ENCODE data around the gene TMEM82.

Gene TMEM82

GRCh38 chr1:15727021-15727420, 15.3 kb upstream of the TMEM82 start:
- no peaks in the 10 kb centered on the region for H3K9me3 ChIP-seq (ENCODE audit: control insufficient read depth, insufficient read depth, low read length)
- no peaks in the 10 kb centered on the region for H3K36me3 ChIP-seq (ENCODE audit: insufficient read depth, low read length)

DNA sequence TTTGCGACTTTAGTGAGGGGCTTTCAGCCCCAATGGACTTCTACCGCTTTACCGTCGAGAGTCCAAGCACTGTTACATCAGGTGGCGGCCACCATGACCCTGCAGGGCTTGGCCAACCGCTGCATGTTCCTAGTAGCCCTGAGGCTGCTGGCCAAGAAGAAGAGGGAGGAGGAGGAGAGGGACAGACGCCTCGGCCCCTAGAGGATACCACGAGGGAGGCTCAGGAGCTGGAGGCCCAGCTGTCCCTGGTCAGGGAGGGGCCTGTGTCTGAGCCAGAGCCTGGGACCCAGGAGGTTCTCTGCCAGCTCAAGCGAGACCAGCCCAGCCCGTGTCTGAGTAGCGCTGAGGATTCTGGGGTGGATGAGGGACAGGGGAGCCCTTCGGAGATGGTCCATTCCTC, 14.9 kb upstream of the TMEM82 start:
- Histone ChIP-seq H3K36me3 (ENCODE audit: insufficient read depth, low read length) (no peaks in the 10 kb centered on the region), H3K9ac (ENCODE audit: low read depth, low read length) (no peak overlapping the region), H3K9me3 (ENCODE audit: control insufficient read depth, insufficient read depth, low read length) (no peaks in the 10 kb centered on the region), H3K4me1 (ENCODE audit: insufficient read depth, low read length) (no peaks in the 10 kb centered on the region)

More at GRCh38 chr1:15727021-15727420, 15.3 kb upstream of the TMEM82 start:
- Histone ChIP-seq H3K9ac (ENCODE audit: low read depth, low read length) (no peak overlapping the region), H3K4me1 (ENCODE audit: insufficient read depth, low read length) (no peaks in the 10 kb centered on the region)

DNA sequence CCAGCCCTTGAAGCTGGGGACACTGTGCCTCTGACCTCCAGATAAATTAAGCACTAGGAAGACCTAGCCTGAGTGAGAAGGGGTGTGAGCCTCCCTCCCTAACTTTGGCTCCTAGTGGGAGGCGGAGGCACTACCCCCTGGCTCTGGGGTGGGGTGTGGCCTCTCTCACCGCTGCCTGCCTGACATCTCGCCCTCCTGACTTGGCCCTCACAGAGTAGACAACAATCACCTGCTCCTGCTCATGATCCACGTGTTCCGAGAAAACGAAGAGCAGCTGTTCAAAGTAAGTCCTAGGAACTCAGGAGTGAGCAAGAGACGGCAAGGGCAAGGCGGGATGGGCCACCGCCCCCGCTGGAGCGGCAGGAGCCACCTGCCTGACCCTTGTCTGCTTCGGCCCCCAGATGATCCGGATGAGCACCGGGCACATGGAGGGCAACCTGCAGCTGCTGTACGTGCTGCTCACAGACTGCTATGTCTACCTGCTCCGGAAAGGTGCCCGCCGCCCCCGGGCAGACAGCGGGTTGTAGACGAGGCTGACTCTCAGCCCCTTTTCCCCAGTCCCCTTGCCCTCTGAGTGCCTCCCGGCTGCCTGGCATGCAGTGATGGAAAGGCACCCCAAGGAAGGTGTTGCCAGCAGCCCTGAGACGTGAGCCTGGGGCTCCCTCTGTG, 14.3 kb upstream of the TMEM82 start:
- H3K9me3 ChIP-seq (ENCODE audit: control insufficient read depth, insufficient read depth, low read length) = no peaks in the 10 kb centered on the region
- no peaks in the 10 kb centered on the region for H3K36me3 ChIP-seq (ENCODE audit: insufficient read depth, low read length)
- H3K4me1 ChIP-seq (ENCODE audit: insufficient read depth, low read length) = no peaks in the 10 kb centered on the region
- no peak overlapping the region for H3K9ac ChIP-seq (ENCODE audit: low read depth, low read length)

DNA sequence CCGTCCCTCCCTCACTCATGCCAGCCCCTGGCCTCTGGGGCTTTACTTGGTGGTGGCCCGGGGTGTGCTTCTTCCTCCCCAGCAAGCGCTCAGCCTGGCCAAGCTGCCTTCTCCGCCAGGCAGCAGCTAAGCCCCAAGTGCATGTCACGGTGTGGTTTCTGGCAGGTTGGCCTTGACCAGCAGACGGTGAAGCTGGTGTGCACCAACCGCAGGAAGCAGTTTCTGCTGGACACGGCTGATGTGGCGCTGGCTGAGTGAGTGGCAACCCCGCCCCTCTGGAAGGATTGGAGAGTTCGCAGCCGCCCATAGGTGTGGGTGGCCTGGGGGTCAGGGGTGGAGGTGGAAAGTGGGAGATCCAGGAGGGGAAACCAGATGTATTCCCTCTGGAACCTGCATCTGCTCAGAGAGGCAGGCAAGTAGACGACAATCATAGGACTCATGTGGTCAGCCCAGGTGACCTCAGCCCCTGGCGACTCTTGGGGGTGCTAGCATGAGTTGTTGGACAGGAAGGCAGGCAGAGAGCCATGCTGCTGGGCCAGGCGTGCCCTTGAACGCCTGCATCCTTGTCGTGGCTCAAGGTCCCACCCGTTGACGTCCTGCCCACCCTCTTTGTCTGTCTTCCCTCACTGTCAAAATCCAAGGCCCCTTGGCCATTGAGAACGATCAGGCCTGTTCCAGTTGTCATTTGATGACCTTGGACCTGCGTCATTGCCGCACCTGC, 13.2 kb upstream of the TMEM82 start:
- Histone ChIP-seq H3K9ac (ENCODE audit: low read depth, low read length) (no peak overlapping the region), H3K36me3 (ENCODE audit: insufficient read depth, low read length) (no peaks in the 10 kb centered on the region), H3K9me3 (ENCODE audit: control insufficient read depth, insufficient read depth, low read length) (no peaks in the 10 kb centered on the region), H3K4me1 (ENCODE audit: insufficient read depth, low read length) (no peaks in the 10 kb centered on the region)

- H3K4me1 ChIP-seq (ENCODE audit: insufficient read depth, low read length) = no peaks in the 10 kb centered on the region
- H3K36me3 ChIP-seq (ENCODE audit: insufficient read depth, low read length) = no peaks in the 10 kb centered on the region
- H3K9ac ChIP-seq (ENCODE audit: low read depth, low read length) = no peak overlapping the region
- H3K9me3 ChIP-seq (ENCODE audit: control insufficient read depth, insufficient read depth, low read length) = no peaks in the 10 kb centered on the region
Measured at GRCh38 chr1:15730423-15730822, 11.9 kb upstream of the TMEM82 start.

DNA sequence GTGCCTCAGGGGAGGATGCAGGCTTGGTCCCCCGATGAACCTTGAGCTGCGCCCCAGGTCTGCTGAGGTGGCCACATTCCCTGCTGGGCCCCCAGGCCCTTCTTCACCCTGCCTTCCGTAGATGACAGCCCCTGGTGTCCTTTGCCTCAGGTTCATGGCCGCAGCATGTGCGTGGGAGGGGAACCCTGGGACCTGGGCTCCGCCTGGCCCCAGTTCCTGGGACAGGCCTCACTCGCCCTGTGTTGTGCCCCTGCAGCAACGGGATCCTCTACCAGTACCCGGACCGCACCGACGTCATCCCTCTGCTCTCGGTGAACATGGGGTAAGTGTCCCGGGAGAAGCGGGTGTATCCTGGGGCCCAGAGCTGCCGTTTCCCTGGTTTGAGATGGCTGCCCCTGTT, 11.4 kb upstream of the TMEM82 start:
- no peaks in the 10 kb centered on the region for H3K36me3 ChIP-seq (ENCODE audit: insufficient read depth, low read length)
- H3K9me3 ChIP-seq (ENCODE audit: control insufficient read depth, insufficient read depth, low read length) = no peaks in the 10 kb centered on the region
- H3K4me1 ChIP-seq (ENCODE audit: insufficient read depth, low read length) = no peaks in the 10 kb centered on the region; the same call in 1 of the 2 replicates
- H3K9ac ChIP-seq (ENCODE audit: low read depth, low read length) = no peak overlapping the region

DNA sequence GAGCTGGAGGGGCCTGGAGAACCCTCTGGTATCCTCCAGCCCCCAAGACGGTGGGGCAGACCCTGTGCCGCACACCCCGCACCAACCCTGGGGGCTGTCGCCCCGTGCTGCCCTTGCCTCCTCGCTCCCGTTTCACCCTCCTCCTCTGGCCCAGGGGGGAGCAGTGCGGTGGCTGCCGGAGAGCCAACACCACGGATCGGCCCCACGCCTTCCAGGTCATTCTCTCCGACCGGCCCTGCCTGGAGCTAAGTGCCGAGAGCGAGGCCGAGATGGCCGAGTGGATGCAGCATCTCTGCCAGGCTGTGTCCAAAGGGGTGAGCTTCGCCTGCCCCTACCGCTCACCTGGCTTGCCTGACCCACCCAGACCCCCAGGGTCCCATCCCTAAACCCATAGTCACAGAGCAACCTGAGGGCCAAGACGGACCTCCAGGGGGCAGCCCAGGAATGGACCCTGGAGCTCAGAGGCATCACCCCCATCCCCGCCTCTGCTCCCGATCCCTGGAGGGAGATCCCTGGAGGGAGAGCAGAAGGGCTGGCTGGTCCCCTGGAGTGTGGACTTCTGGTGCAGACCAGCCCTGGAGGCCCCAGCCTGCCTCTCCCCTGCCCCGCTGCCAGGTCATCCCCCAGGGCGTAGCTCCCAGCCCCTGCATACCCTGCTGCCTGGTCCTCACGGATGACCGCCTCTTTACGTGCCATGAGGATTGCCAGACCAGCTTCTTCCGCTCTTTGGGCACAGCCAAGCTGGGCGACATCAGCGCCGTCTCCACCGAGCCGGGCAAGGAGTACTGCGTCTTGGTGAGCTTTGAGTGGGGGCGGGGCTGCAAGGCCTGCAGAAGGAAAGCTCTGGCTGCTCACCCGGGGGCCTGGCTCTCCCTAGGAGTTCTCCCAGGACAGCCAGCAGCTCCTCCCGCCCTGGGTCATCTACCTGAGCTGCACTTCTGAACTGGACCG, 10.3 kb upstream of the TMEM82 start:
- Histone ChIP-seq H3K36me3 (ENCODE audit: insufficient read depth, low read length) (no peaks in the 10 kb centered on the region), H3K9ac (ENCODE audit: low read depth, low read length) (no peak overlapping the region), H3K9me3 (ENCODE audit: control insufficient read depth, insufficient read depth, low read length) (no peaks in the 10 kb centered on the region), H3K4me1 (ENCODE audit: insufficient read depth, low read length) (no peaks in the 10 kb centered on the region; the same call in 1 of the 2 replicates)

DNA sequence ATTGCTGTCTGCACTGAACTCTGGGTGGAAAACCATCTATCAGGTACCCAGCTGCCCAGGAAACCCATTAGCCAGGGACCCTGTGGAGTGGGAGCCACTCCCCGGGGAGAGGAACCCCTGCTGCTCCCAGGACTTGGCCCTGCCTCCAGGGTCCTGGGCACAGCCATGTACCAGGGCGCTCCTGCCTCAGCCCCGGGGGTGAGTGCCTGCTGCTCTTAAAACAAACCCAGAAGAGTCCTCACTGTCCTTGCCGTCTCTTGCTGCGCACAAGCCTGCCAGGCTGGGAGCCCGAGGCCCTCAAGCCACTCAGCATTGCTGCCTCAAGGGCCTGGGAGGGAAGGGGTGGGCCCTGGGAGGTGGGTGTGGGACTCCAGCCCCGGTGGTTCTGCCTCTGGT, 9.6 kb upstream of the TMEM82 start:
- Histone ChIP-seq H3K9ac (ENCODE audit: low read depth, low read length) (no peak overlapping the region), H3K9me3 (ENCODE audit: control insufficient read depth, insufficient read depth, low read length) (no peaks in the 10 kb centered on the region), H3K4me1 (ENCODE audit: insufficient read depth, low read length) (no peaks in the 10 kb centered on the region; the same call in 1 of the 2 replicates), H3K36me3 (ENCODE audit: insufficient read depth, low read length) (no peaks in the 10 kb centered on the region)

- Histone ChIP-seq H3K36me3 (ENCODE audit: insufficient read depth, low read length) (no peaks in the 10 kb centered on the region), H3K4me1 (ENCODE audit: insufficient read depth, low read length) (no peaks in the 10 kb centered on the region; the same call in 1 of the 2 replicates), H3K9ac (ENCODE audit: low read depth, low read length) (no peak overlapping the region), H3K9me3 (ENCODE audit: control insufficient read depth, insufficient read depth, low read length) (no peaks in the 10 kb centered on the region)
Measured at GRCh38 chr1:15733218-15733725, 9.0 kb upstream of the TMEM82 start.

DNA sequence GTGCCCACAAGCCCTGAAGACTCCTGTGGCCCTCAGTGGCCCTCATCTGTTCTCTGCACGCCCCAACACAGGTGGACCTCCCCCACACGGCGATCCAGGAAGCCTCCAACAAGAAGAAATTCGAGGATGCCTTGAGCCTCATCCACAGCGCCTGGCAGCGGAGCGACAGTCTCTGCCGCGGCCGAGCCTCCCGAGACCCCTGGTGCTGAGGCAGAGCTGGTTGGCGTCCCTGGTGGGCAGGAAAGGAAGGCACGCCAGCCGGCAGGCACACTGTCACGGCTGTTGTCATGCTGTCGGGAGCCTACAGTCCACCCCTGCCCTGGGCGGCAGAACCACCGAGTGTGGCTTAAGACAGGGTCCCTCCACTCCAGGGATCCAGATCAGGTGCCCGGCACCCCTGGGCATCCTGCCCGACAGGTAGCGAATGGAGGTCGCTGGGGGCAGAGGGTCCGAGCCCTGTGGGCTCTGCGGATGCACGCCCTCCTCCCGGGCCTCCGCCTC, 8.5 kb upstream of the TMEM82 start:
- H3K4me1 ChIP-seq (ENCODE audit: insufficient read depth, low read length) = no peaks in the 10 kb centered on the region; the same call in 1 of the 2 replicates
- no peaks in the 10 kb centered on the region for H3K9me3 ChIP-seq (ENCODE audit: control insufficient read depth, insufficient read depth, low read length)
- H3K9ac ChIP-seq (ENCODE audit: low read depth, low read length) = no peak overlapping the region
- no peaks in the 10 kb centered on the region for H3K36me3 ChIP-seq (ENCODE audit: insufficient read depth, low read length)

- no peak overlapping the region for H3K9ac ChIP-seq (ENCODE audit: low read depth, low read length)
- H3K36me3 ChIP-seq (ENCODE audit: insufficient read depth, low read length) = no peaks in the 10 kb centered on the region
- H3K4me1 ChIP-seq (ENCODE audit: insufficient read depth, low read length) = no peaks in the 10 kb centered on the region; the same call in 1 of the 2 replicates
- no peaks in the 10 kb centered on the region for H3K9me3 ChIP-seq (ENCODE audit: control insufficient read depth, insufficient read depth, low read length)
Measured at GRCh38 chr1:15734296-15734695, 8.0 kb upstream of the TMEM82 start.

GRCh38 chr1:15734901-15735300, 7.4 kb upstream of the TMEM82 start:
- Histone ChIP-seq H3K9ac (ENCODE audit: low read depth, low read length) (no peak overlapping the region), H3K4me1 (ENCODE audit: insufficient read depth, low read length) (no peaks in the 10 kb centered on the region; the same call in 1 of the 2 replicates), H3K9me3 (ENCODE audit: control insufficient read depth, insufficient read depth, low read length) (no peaks in the 10 kb centered on the region), H3K36me3 (ENCODE audit: insufficient read depth, low read length) (no peaks in the 10 kb centered on the region)

- H3K9me3 ChIP-seq (ENCODE audit: control insufficient read depth, insufficient read depth, low read length) = no peaks in the 10 kb centered on the region
- H3K9ac ChIP-seq (ENCODE audit: low read depth, low read length) = no peak overlapping the region
- no peaks in the 10 kb centered on the region for H3K36me3 ChIP-seq (ENCODE audit: insufficient read depth, low read length)
- no peaks in the 10 kb centered on the region; the same call in 1 of the 2 replicates for H3K4me1 ChIP-seq (ENCODE audit: insufficient read depth, low read length)
Measured at GRCh38 chr1:15735304-15736037, 6.8 kb upstream of the TMEM82 start.

Measured in ES-I3 (cell line).